HG03558 (cell line): Measurements from ENCODE around the gene TAF12.
"Not testable (repeated sequence)": the region's sequence is repeated elsewhere in the genome, so short reads cannot be mapped to it uniquely, and the experiment has no call there.

Experiments
- ATAC-seq: cut with Tn5 transposase; IDR thresholded peaks from one replicate; pipeline ENCODE4 v1.9.1; 2021; ENCODE audit warnings: moderate number of reproducible peaks; ENCODE audit not compliant: unreplicated experiment; ENCODE audit errors: extremely low read depth

Gene TAF12

GRCh38 chr1:28586585-28587391 lies 56.1 kb downstream of the TAF12 start:
- ATAC-seq: not testable (repeated sequence)

GRCh38 chr1:28582248-28582615 lies 60.6 kb downstream of the TAF12 start:
- ATAC-seq: no peak

GRCh38 chr1:28581531-28582247 lies 61.2 kb downstream of the TAF12 start:
- peak; percentile 78 for ATAC-seq

- no peak for ATAC-seq
These were observed 61.9 kb downstream of the TAF12 start for GRCh38 chr1:28580722-28581530.

GRCh38 chr1:28579401-28579800 lies 63.5 kb downstream of the TAF12 start:
- no peak for ATAC-seq

- no peak for ATAC-seq
These were observed 64.1 kb downstream of the TAF12 start for GRCh38 chr1:28578696-28579218.

GRCh38 chr1:28577738-28578536 lies 64.9 kb downstream of the TAF12 start:
- no peak for ATAC-seq

GRCh38 chr1:28577052-28577678 lies 65.7 kb downstream of the TAF12 start:
- no peak for ATAC-seq

- no peak for ATAC-seq
These were observed 69.3 kb downstream of the TAF12 start for GRCh38 chr1:28573564-28573963.

- not testable (repeated sequence) for ATAC-seq
These were observed 70.0 kb downstream of the TAF12 start for GRCh38 chr1:28572891-28573290.

GRCh38 chr1:28571911-28572310 lies 71.0 kb downstream of the TAF12 start:
- ATAC-seq: no peak

- no peak for ATAC-seq
These were observed 75.9 kb downstream of the TAF12 start for GRCh38 chr1:28566931-28567330.

GRCh38 chr1:28565726-28566125 lies 77.1 kb downstream of the TAF12 start:
- ATAC-seq: no peak

GRCh38 chr1:28565040-28565439 lies 77.8 kb downstream of the TAF12 start:
- ATAC-seq: no peak

GRCh38 chr1:28564310-28564709 lies 78.6 kb downstream of the TAF12 start:
- no peak for ATAC-seq

GRCh38 chr1:28560886-28561285 lies 82.0 kb downstream of the TAF12 start:
- no peak for ATAC-seq
